Liver (tissue), 3 donors: ENCODE data around the gene SERBP1.

Experiments
- ATF3 ChIP-seq: IDR thresholded peaks from 2 replicates; pipeline ENCODE4 v1.6.1; 2016; ENCODE audit warnings: antibody characterized with exemption
- CTCF ChIP-seq: fragments of 150-350 bp; IDR thresholded peaks from 2 replicates; pipeline ENCODE4 v1.5.1; 2017; ENCODE audit warnings: improper control_type of control experiment, low read depth, low read length; ENCODE audit not compliant: missing input control
- HNF4A ChIP-seq, 2 donors: conservative IDR thresholded peaks; 2 replicates each; pipeline ENCODE4 v1.6.1; 2016; ENCODE audit warnings: antibody characterized with exemption in 2 of 2, mild to moderate bottlenecking in 2 of 2
- JUND ChIP-seq, 2 donors: IDR thresholded peaks; 2 replicates each; pipeline ENCODE4 v1.6.1; 2016; ENCODE audit warnings: antibody characterized with exemption in 2 of 2
- MAX ChIP-seq: IDR thresholded peaks from 2 replicates; pipeline ENCODE4 v1.6.1; 2016; ENCODE audit warnings: antibody characterized with exemption
- NR2F2 ChIP-seq: IDR thresholded peaks from 2 replicates; pipeline ENCODE4 v1.6.1; 2016; ENCODE audit warnings: antibody characterized with exemption
- RAD21 ChIP-seq, 2 donors: IDR thresholded peaks; 2 replicates each; pipeline ENCODE4 v1.6.1; 2016; ENCODE audit warnings: antibody characterized with exemption in 2 of 2, mild to moderate bottlenecking in 2 of 2
- REST ChIP-seq: IDR thresholded peaks from 2 replicates; pipeline ENCODE4 v1.6.1; 2016; ENCODE audit warnings: antibody characterized with exemption, mild to moderate bottlenecking
- RXRA ChIP-seq, 2 donors: IDR thresholded peaks; 2 replicates each; pipeline ENCODE4 v1.6.1; 2017 to 2018; ENCODE audit warnings: antibody characterized with exemption in 2 of 2, mild to moderate bottlenecking in 1 of 2
- SP1 ChIP-seq: IDR thresholded peaks from 2 replicates; pipeline ENCODE4 v1.6.1; 2018; ENCODE audit warnings: antibody characterized with exemption, mild to moderate bottlenecking
- TAF1 ChIP-seq: conservative IDR thresholded peaks from 2 replicates; pipeline ENCODE4 v1.6.1; 2016; ENCODE audit warnings: antibody characterized with exemption, mild to moderate bottlenecking
- YY1 ChIP-seq: IDR thresholded peaks from 2 replicates; pipeline ENCODE4 v1.6.1; 2016; ENCODE audit warnings: antibody characterized with exemption, mild to moderate bottlenecking
- ZBTB33 ChIP-seq: IDR thresholded peaks from 2 replicates; pipeline ENCODE4 v1.6.1; 2016; ENCODE audit warnings: antibody characterized with exemption
- donor health status: healthy.
- donor health status: healthy.

- TF ChIP-seq CTCF = no peak
- no peak for TF ChIP-seq MAX
- TF ChIP-seq RAD21 (IDR thresholded peaks at IDR 0.05) = no peak
- no peak for TF ChIP-seq YY1
- TF ChIP-seq REST = no peak
- TF ChIP-seq NR2F2 = no peak
- TF ChIP-seq ATF3 = no peak
- no peak for TF ChIP-seq SP1
- no peak for TF ChIP-seq TAF1
- TF ChIP-seq RXRA (IDR thresholded peaks at IDR 0.05) = no peak
- TF ChIP-seq ZBTB33 = no peak
- TF ChIP-seq HNF4A (conservative IDR thresholded peaks at IDR 0.05) = no peak
- no peak for TF ChIP-seq JUND (IDR thresholded peaks at IDR 0.05)
Measured at GRCh38 chr1:67414574-67414973, 15.6 kb downstream of the SERBP1 start.
